Activated T-helper 1 cell treated with anti-CD3 and anti-CD28 coated beads, Interleukin-2, amount 50 U/mL, for 16 hours (primary cell): ENCODE measurements around the gene ARHGAP10.

Experiments
- DNase-seq, 2 donors: peaks; one replicate each; pipeline ENCODE4 v3.0.0-alpha.2; 2020; ENCODE audit warnings: low read depth in 1 of 2, low spot score in 1 of 2

ARHGAP10 gene

DNA sequence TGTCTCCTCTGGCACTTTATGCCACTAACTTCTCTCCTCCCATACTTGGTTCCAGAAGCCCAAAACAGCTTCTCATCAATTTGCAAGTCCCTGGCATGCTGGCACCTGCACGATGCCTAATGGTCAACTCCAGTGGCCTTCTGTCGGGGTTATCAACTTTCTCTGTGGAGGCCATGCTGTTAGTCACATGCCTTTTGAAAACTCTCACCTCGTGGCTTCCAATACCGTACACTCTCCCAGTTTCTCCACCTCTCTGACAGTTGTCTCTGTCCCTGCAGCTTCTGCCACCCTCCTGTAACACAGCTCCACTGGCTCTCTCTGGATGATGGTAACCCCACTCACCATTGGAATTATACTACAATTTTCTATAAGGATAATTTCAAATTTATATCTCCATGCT, 386.3 kb downstream of the ARHGAP10 start:
- no peak for DNase-seq

DNA sequence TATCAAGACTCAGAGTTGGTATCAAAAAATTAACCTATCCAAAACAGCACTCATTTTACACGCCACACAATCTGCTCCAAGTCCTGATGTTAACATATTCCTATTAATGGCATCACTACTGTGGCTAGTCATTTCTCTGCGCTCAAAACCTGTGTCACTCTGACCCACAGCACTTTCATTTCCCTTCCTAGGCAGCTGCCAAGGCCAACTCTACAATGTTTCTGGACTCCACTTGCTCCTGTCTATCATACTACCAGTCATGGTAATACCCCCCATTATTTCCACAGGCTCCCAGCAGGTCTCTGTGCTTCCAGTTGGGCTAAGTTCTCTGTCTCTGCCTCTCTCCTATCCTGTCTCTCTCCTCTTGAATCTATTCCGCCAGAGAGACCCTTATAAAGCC, 386.7 kb downstream of the ARHGAP10 start:
- DNase-seq, result no peak

DNA sequence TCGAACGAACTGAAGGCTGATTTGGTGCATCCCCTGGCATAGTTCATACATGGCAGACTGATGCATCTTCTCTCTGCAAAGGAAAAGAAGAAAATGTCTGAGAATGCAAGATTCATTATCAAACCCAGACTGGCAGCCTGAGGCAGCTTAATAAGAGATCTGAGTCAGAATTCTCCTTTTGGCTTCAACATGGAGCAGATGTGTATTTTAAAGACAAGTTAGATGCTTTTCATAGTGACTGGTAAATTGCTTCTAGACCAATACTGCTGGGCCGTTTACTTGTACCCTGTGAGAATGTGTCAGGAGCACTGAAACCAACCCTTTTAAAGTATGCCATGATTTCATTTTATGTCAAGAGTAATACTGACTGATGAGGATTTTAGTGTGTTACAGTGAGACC, 388.3 kb downstream of the ARHGAP10 start:
- DNase-seq, result no peak
